Hematopoietic multipotent progenitor cell treated with erythropoietin and hydrocortisone succinate and interleukin-3 and kit ligand, for 4 days (in vitro differentiated cells): ENCODE measurements around the gene THPO.
A peak's percentile ranks its signal among the peaks of the same experiment; 100 is the strongest.

ENCODE experiments used
- DNase-seq: peaks from one replicate; pipeline ENCODE4 v3.0.0-alpha.2; 2015

Gene THPO

GRCh38 chr3:184361932-184362667 is 15.9 kb downstream of the THPO start:
- DNase-seq = peak; percentile 82

GRCh38 chr3:184361532-184361931 is 16.5 kb downstream of the THPO start, which contains the start of the genes CLCN2 and POLR2H:
TSS of gene CLCN2 (minus strand) at chr3:184361605. CDS start at chr3:184361479, 126 bp downstream.
TSS of gene POLR2H (plus strand) at chr3:184361710. CDS start at chr3:184363493, 1,783 bp downstream.
- peak; percentile 76 for DNase-seq

- peak; percentile 16 for DNase-seq
Measured at GRCh38 chr3:184360929-184361531, 17.0 kb downstream of the THPO start.

- no peak for DNase-seq
Measured at GRCh38 chr3:184360070-184360928, 17.7 kb downstream of the THPO start.

- DNase-seq = no peak
Measured at GRCh38 chr3:184359610-184360009, 18.4 kb downstream of the THPO start.

GRCh38 chr3:184358921-184359350 is 19.1 kb downstream of the THPO start:
- DNase-seq = no peak

- DNase-seq = no peak
Measured at GRCh38 chr3:184358124-184358767, 19.8 kb downstream of the THPO start.

- DNase-seq = no peak
Measured at GRCh38 chr3:184357248-184358123, 20.5 kb downstream of the THPO start.

GRCh38 chr3:184355261-184356040 is 22.6 kb downstream of the THPO start:
- no peak for DNase-seq

GRCh38 chr3:184354754-184355153 is 23.3 kb downstream of the THPO start:
- DNase-seq = no peak

- peak; percentile 72 for DNase-seq
Measured at GRCh38 chr3:184354121-184354728, 23.8 kb downstream of the THPO start.

GRCh38 chr3:184353546-184353941 is 24.5 kb downstream of the THPO start:
- DNase-seq = no peak

- DNase-seq = no peak
Measured at GRCh38 chr3:184352897-184353545, 25.0 kb downstream of the THPO start.

GRCh38 chr3:184352149-184352785 is 25.7 kb downstream of the THPO start:
- no peak for DNase-seq

GRCh38 chr3:184351511-184352148 is 26.4 kb downstream of the THPO start:
- DNase-seq = no peak

GRCh38 chr3:184350618-184351017 is 27.4 kb downstream of the THPO start:
- no peak for DNase-seq

GRCh38 chr3:184349563-184350470 is 28.2 kb downstream of the THPO start:
- no peak for DNase-seq

GRCh38 chr3:184348057-184348382 is 30.0 kb downstream of the THPO start:
- DNase-seq = peak; percentile 28
